ENCODE measurements around the gene HECW1.

Gene HECW1

DNA sequence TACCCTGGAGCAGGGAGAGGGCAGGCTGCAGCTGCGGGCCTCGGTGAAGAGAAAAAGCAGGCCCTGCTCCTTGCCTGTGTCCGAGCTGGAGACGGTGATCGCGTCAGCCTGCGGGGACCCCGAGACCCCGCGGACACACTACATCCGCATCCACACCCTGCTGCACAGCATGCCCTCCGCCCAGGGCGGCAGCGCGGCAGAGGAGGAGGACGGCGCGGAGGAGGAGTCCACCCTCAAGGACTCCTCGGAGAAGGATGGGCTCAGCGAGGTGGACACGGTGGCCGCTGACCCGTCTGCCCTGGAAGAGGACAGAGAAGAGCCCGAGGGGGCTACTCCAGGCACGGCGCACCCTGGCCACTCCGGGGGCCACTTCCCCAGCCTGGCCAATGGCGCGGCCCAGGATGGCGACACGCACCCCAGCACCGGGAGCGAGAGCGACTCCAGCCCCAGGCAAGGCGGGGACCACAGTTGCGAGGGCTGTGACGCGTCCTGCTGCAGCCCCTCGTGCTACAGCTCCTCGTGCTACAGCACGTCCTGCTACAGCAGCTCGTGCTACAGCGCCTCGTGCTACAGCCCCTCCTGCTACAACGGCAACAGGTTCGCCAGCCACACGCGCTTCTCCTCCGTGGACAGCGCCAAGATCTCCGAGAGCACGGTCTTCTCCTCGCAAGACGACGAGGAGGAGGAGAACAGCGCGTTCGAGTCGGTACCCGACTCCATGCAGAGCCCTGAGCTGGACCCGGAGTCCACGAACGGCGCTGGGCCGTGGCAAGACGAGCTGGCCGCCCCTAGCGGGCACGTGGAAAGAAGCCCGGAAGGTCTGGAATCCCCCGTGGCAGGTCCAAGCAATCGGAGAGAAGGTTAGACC is 332.5 kb downstream of the HECW1 start:
- DNase-seq = no peak

DNA sequence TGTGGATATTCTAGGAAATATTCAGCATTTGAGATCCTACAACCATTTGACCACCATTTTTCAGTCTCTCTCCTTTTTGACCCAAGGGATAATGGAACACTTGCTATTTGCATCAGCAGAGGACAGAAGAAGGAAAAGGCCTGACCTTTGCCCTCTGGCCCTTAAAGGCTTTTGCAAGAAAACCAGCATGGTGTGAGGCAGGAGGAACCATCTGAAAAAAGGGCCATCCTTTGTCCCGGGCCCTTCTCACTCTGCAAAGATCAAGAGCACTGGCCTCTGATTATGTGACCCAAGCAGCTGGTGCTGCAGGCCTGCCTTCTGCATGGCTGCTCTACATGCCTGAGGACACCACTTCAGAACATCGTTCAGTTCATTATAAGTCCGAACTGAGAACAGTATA is 337.1 kb downstream of the HECW1 start:
- DNase-seq = no peak

DNA sequence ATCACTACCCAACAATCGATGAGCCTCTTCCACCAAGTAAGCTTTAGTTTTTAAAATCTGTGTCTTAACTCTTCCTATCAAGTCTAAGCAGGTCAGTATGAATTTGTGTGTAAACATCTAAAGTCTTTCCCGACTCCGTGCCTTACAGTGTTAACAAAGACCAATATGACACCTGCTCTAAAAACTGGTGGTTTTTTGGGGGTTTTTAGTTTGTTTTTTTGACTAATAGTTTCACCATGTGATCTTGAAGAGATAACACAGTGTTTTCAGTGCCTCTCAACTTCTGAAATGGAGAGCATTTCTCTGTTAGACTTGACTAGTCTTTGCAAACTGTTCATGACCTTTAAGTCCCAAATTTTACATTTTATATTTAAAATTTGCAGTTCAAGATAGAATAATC is 338.4 kb downstream of the HECW1 start:
- DNase-seq = no peak

DNA sequence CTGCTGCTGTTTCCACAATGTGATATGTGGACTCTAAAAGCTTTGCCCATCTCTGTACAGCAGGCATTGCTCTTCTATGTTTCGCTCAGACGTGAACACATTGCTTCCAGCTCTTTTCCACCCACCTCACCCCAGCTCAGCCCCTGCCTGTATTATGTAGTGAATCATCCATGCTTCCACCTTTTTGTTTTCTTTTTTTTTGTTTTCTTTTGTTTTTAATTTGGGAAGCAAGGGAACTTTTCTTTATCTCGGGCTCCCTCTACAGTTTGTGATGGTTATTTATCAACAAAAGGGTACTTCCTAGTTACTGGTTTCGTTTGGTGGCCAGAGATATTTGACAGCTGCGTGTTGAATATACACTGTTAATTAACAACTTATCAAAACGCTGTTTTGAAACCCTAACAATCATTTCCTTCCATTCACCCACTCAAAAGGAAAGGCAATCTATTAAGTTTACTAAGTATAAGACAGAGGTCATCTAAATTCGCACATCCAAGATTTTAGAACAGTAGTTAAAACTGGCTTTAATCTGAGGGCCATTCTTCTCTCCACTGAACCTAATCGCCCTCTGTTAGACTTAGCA is 342.6 kb downstream of the HECW1 start:
- no peak for DNase-seq

DNA sequence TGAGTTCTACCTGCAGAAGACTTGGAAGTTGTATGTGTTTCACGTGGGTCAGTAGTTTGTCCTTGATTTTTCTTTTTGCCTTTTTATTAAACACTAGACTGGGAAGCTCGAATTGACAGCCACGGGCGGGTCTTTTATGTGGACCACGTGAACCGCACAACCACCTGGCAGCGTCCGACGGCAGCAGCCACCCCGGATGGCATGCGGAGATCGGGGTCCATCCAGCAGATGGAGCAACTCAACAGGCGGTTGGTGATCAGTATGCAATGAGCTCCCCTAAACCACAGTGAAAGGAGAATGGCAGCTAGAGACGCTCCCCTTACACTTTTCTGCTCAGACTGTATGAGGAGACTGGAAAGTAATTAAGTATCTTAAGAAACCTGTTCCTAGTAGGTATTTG is 343.8 kb downstream of the HECW1 start:
- DNase-seq = no peak

DNA sequence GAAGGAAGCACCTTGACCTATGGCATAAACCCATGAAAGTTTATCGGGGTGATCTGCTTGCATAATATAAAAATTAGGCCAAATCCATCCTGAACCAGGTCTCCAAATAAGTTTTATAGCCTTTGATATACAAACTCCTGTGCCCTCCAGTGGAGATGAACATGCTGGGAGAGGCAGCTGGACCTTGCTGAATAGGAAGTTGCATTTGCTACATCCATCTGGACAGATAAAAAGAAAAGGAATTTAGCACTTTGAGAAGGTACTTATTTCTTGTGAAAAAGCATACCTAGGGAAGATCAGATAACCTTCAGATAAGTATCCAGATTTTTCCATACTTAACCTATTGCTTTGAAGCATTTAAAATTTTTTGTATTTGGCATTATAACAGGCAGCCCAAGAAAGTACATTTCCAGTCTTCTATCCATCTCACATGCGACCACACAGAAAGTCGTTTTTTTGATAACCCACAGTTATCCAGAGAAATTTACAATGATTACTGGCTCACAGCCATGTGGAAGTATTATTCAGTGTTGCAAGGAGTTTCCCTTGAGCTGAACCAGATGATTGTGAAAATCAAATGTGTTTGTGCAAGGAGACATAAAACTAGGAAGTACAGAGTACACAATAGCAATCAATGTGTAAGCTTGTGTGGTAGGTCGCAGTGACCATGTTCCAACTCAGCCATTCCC is 346.0 kb downstream of the HECW1 start:
- no peak for DNase-seq

DNA sequence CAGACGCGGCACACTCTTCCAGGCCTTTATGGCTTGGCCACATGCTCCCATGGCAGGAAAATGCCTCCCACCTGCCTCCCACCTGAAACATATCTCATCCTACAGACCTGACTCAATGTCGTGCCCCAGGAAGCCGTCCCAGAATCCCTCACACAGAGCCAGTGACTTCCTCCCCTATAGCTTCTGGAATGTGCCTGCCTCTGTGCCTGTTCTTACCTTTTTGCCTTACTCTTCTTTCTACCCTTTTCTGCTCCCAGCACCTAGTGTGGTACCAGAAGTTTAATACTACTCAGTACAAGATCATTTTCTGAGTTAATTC is 346.5 kb downstream of the HECW1 start:
- DNase-seq = no peak

DNA sequence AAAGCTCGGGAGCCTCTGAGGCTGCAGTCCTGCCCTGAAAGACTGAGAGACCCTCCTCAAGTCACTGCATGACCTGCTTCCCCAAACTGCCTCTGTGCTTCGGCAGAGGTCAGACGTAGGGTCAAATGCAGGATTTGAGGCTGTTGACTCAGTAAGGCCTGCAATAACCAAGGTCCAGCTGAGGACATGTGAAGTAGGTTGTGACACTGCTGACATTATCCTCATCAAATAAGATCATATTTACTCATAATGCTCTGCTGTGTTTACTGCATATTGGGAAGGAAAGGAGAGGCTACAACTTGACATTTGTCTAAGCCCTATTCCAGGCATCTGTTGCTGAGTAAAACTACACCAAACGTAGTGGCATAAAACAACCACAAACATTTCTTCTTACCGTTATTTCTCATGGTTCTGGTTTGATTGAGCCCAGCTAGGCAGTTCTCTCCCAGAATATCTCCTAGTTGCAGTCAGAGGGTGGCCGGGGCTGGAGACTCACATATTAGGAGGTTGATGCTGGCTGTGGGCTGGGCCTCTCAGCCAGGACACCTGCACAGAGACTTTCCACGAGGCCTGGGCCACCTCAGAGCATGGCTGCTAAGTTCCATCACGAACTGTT is 348.4 kb downstream of the HECW1 start:
- DNase-seq = no peak

DNA sequence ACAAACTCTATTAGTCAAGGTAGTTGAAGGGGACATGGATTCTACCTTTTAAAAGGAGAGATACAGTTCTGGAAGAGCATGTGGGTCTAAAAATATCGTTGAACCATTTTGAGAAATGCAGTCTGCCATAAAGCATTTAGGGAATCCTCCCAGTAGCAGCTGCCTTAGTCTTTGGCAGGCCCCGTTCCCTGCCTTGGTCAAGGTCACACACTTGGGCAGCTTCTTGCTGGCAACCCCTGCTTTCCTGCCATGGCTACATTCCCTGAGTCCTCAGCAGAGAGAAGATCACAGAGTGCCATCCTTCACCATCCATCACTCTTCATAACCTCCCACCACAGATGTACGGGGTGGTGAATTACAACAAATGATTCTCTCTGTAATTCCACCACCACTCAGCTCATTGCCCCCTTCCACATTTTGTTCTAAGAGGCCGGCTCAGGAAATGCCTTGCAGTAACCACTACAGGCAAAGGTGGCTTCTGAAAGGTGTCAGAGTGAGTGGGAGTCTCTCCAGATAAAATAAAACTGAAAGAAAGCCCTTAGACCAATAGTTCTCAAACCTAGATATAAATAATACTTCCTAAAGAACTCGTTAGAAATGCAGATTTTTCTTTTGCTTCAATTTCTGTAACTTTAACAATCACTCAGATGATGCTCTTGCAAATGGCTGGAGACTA is 349.0 kb downstream of the HECW1 start:
- DNase-seq = no peak

DNA sequence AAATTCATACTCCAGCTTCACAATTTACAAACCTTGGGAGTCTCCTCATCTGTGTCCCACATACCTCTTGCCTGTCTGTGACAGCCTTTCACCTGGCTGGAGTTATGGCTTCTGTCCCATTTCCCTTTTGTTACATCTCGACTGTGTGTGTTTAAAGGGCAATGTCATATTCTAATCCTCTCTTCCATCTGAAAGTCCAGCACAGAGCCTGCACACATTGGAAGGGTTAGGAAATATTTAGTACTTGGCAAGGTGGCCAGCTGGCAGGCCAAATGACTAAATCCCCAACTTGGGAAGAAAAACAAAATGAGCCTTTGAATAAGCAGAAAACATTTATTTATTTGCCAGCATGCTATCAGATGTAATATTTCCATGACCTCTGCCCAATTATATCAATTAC is 350.4 kb downstream of the HECW1 start:
- no peak for DNase-seq

DNA sequence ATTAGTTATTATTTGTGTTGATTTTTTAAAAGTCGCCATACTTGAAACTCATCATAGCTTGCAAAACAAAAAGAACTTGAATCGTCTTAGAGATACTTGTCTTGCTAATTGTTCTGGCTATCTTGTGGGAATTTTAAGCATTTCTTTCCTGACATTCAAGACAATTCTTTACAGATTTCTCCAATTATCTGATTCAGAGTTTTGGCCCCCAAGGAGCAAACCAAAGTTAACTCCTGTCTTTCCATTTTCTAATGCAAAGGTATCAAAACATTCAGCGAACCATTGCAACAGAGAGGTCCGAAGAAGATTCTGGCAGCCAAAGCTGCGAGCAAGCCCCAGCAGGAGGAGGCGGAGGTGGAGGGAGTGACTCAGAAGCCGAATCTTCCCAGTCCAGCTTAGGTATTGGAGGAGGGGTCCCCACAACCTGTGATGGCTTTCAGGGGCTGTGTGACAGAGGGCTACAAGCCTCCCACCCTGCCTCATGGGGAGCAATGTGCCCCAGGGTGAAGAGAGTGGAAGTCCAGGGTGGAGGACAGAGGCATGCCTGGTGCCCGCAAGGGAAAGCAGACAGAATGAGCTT is 351.0 kb downstream of the HECW1 start:
- no peak for DNase-seq

DNA sequence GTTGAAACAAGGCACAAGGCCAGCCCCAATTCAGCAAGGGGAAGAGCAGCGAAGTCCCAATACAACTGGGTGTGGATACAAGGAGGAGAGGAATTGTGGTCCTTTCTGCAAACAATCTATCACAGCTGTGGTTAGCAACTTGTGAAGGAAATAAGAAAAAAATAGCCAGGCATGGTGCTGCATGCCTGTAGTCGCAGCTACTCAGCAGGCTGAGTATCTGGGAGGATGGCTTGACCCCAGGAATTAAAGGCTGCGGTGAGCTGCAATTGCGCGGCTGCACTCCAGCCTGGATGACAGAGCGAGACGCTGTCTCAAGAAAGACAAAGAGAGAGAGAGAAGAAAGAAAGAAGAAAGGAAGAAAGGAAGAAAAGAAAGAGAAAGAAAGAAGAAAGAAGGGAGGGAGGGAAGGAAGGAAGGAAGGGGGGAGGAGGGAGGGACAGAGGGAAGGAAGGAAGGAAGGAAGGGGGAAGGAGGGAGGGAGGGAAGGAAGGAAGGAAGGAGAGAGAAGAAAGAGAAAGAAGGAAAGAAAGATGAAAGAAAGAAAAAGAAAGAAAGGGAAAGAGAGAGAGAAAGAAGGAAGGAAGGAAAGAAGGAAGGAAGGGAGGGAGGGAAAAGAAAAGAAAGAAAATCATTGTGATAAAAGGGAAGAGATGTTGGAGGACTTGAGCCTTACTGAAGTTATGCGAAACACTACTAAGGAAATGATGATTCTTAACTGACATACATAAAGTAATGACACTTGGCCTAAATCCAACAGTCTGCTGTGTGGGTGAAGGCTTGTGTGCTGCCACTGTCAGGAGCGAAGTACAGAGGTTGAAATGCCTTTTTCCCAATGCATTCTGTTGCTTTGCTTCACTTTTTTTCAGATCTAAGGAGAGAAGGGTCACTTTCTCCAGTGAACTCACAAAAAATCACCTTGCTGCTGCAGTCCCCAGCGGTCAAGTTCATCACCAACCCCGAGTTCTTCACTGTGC is 353.4 kb downstream of the HECW1 start:
- no peak for DNase-seq

DNA sequence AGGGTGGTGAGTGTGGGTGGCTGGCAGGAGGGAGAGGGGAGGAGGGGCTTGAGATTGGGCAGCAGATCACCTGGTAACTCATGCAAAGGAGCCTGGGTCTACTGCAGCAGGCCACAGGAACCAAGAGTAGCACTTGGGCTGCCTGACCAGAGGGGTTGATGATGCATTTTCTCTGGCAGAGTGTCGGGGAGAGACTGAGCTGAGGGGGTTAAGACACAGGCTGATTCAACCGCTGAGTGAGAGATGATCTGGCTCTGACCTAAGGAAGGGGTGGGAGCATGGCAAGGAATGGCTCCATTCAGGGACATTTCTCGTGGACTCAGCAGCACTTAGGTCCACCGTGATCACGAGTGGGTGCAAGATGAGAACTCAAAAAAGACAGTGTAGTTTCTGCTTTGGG is 355.0 kb downstream of the HECW1 start:
- DNase-seq = no peak

DNA sequence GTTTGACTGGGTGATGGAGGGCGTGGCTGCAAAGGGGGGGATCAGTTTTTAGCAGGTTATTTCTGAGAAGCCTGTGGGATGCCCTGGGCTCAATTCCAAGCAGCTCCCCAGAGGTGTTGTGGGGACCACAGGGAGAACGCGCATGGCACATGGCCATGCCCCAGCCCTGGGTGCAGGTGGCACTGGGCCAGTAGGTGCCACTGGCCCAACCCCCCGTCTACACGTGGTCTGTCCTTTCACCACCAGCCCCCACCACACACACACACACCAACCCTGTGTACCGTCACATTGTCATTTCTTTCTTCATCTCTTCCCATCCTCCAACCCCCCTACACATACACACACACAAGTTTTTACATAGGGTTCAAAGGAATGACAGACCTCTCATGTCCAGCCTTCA is 355.4 kb downstream of the HECW1 start:
- no peak for DNase-seq

DNA sequence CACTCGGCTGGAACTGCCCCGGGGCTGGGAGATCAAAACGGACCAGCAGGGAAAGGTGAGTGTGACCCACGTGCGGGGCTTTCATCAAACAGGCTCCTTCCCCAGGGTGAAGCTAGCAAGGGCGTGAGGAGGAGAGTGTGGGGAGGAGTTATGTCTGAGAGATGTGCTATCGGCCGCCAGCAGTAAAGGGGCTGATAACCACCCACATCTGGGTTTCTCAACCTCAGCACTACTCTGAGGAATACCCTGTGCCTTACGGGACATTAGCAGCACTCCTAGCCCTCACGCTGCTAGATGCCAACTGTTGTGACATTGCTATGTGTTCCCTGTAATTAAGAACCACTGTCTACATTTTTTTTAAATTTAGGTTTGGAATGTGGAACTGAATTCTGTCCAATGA is 356.6 kb downstream of the HECW1 start:
- no peak for DNase-seq

DNA sequence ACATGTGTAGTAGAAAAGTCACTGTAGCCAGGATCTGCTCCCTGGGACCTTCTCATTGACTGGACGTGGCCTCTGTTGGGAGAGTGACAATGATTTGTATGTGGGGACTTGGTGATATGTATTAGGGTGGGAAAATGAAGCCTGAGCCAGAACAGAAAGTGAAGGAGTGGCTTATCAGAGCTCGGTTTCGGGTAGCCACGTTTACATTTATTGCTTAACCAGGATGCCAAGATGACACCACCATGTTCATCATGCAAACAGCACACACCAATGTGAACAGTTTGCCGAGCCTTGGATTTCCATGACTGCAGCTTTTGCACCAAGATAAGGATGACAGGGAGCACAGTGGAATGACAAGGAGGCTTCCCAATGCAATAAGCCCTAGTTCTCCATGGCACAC is 357.7 kb downstream of the HECW1 start:
- no peak for DNase-seq

DNA sequence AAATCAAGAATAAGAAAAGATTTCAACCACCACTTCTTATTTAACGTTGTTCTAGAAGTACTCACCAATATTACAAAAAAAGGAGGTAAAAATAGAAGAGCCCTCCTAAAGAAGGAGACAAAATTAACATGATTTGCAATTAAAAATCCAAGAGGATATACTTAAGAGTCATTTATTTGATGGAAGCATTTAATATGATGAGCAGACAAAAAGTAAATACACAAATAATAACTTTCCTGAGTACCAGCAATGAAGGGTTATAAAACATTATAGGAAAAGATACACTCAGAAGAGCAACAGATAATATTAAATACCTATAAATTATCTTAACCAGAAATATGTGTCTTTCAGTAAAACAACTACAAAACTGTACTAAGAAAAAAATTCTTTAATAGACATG is 363.5 kb downstream of the HECW1 start:
- no peak for DNase-seq

DNA sequence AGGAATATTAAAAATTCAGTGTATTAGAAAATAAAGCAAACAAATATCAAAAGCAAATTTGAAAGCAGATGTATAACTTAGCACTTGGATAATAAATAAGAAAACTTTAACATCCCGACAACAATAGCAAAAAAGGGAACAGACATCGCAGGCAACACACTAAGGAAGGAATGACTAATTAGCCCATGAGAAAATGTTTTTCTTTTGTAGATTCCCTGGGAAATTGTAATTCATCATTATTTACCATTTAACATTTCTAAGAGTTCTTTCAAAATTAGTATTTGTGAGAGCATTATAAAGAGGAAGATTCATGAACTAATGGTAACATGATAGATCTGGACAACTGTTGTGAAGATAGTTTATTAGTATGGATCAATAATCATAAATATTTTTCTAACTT is 364.4 kb downstream of the HECW1 start:
- no peak for DNase-seq

DNA sequence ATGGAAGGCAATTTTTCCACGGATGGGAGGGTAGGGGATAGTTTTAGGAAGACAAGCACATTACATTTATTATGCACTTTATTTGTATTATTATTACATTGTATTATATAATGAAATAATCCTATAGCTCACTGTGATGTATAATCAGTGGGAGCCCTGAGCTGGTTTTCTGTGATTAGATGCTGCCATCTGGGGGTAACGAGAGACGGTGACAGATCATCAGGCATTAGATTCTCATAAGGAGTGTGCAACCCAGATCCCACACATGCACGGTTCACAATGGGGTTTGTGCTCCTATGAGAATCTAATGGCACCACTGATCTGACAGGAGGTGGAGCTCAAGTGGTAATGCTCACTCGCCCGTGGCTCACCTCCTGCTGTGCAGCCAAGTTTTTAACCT is 366.6 kb downstream of the HECW1 start:
- DNase-seq = no peak

DNA sequence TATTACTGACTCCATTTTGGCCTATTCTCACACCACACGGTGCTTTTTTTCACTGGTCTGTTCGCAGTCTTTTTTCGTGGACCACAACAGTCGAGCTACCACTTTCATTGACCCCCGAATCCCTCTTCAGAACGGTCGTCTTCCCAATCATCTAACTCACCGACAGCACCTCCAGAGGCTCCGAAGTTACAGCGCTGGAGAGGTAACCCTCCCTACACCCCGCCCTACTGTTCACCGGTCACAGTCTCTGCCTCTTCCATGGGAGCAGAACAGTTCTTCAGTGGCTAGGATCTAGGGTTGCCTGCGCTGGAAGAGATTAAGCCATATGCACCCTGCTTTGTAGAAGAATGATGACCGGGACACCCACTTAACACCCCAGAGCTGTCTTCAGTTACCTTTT is 367.1 kb downstream of the HECW1 start:
- DNase-seq = no peak

DNA sequence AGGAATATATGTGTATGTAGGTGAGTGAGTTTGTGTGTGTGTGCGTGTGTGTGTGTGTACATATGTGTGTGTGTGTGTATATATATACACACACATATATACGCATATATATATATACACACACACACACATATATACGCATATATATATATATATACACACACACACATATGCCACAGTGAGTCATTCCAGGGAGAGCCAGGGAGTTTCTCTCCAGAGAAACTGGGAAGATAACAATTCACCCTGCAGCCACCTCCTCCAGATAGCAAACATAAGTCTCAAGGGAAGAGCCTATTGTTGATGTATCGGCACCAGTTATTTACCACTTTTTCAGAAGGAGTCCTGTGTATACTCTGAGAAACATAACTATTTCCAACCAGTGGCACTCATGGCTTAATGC is 368.1 kb downstream of the HECW1 start:
- no peak for DNase-seq
